GM12872 (cell line): ENCODE results near the gene HAND2.

Source experiments
- CTCF ChIP-seq: IDR thresholded peaks from 3 replicates; pipeline ENCODE4 v1.5.1; 2011; ENCODE audit warnings: low read depth, mild to moderate bottlenecking, low read length, moderate library complexity; ENCODE audit not compliant: insufficient read depth

Gene HAND2

GRCh38 chr4:173517781-173518424 is 12.1 kb downstream of the HAND2 start:
- no peak for TF ChIP-seq CTCF

GRCh38 chr4:173516621-173517524 is 13.2 kb downstream of the HAND2 start:
- no peak for TF ChIP-seq CTCF

DNA sequence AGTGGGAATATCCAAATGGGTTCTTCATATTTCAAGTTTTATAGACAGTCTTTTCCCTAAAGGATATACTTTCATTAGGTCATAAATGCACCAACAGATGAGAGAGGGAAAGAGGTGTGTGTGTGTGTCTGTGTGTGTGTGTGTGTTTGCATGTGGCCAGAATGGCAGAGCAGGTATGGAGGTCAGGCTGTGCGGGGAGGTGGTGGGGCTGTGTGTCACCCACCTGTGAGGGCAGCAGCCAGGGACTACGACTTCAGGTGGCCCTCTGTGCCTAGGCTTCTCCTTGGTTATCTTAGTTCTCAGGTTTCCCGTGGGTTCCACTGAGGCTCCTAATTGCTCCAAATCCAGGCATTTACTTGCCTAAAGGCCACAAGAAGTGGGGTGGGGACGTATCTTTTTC is 14.6 kb downstream of the HAND2 start:
- no peak for TF ChIP-seq CTCF

DNA sequence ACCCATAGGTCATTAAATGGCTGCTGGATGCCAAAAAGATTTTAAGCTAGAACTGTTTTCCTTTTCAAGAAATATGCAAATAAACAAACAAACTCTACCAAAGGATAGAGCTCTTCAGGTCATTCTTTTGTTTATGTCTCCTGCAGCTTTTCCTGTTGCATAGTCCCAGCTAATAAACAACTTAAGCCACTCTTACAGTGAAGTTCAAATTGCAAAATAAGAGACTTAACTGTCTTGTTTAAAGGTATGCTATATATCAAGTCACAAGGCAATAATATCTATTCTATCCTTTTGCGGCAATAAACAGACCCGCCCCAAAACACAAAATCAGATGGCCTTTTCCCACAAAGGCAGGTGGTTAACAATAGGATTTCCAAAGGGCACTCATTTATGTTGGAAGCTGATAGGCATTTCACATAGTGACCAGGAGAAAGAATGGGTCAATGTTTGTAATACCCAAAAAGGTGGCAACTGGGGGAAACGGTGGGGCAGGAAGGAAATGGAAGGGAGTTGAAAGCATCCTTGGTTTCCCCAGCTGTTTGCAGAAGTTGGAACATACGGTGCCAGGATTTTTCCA is 15.3 kb downstream of the HAND2 start:
- no peak for TF ChIP-seq CTCF

- TF ChIP-seq CTCF = no peak
Measured at GRCh38 chr4:173513651-173514050, 16.4 kb downstream of the HAND2 start.

GRCh38 chr4:173511787-173512361 is 18.2 kb downstream of the HAND2 start:
- TF ChIP-seq CTCF = no peak
